AG10803 (cell line): ENCODE data around the gene GNAZ.
A peak's percentile ranks its signal among the peaks of the same experiment; 100 is the strongest.

Source experiments
- DNase-seq: peaks from one replicate; pipeline ENCODE4 v3.0.0; 2010; ENCODE audit warnings: low read depth
- H3K4me3 ChIP-seq: 2 replicates; pipeline ENCODE4 v1.5.1; 2011; ENCODE audit warnings: mild to moderate bottlenecking, low read length, control low read depth
- CTCF ChIP-seq: conservative IDR thresholded peaks from 2 replicates; pipeline ENCODE4 v1.5.1; 2011; ENCODE audit warnings: mild to moderate bottlenecking, low read length, control low read depth, inconsistent platforms

GNAZ gene

GRCh38 chr22:23112472-23113012, 42.2 kb downstream of the GNAZ start:
- H3K4me3 ChIP-seq, result no peak overlapping the region
- no peak for DNase-seq
- no peak for TF ChIP-seq CTCF

- no peak for TF ChIP-seq CTCF
- H3K4me3 ChIP-seq, result no peak overlapping the region
- DNase-seq, result peak; percentile 67
Measured at GRCh38 chr22:23113067-23113846, 42.9 kb downstream of the GNAZ start.

- TF ChIP-seq CTCF, result no peak
- DNase-seq, result no peak
- H3K4me3 ChIP-seq, result no peak overlapping the region
Measured at GRCh38 chr22:23113847-23114720, 43.8 kb downstream of the GNAZ start.

GRCh38 chr22:23114721-23115020, 44.4 kb downstream of the GNAZ start:
- no peak for DNase-seq
- TF ChIP-seq CTCF, result no peak
- no peak overlapping the region for H3K4me3 ChIP-seq

GRCh38 chr22:23115369-23115768, 45.0 kb downstream of the GNAZ start:
- TF ChIP-seq CTCF, result no peak
- H3K4me3 ChIP-seq, result no peak overlapping the region
- no peak for DNase-seq

- no peak for DNase-seq
- TF ChIP-seq CTCF, result no peak
Measured at GRCh38 chr22:23115825-23116494, 45.6 kb downstream of the GNAZ start.

More at GRCh38 chr22:23115825-23116494, 45.6 kb downstream of the GNAZ start:
- H3K4me3 ChIP-seq, result no peak overlapping the region
